ENCODE results near the gene FGB. TPM values are rescaled to one million over a fixed set of nuclear protein-coding genes. Genes with fewer than 3 reads are reported as not detected.

Gene FGB
- total RNA-seq, 4 donors from 2014 or later: 17.9 to 40.2 TPM; not detected in 2

Other genes with a start within 250 kb of the FGB start
- gene DCHS2, start 71.2 kb upstream of the FGB start, total RNA-seq: under 1 TPM; under 0.01 to 0.18 (median 0.04) TPM
- 10 to 100 TPM; 30.7 to 41.3 (median 35.4) TPM for gene PLRG1, start 12.6 kb upstream of the FGB start, total RNA-seq
- gene FGA, start 27.7 kb downstream of the FGB start, total RNA-seq: 10 to 100 TPM in 2 of 4 donors, not detected in 2; 22.2 to 49.0 TPM
- 10 to 100 TPM in 2 of 4 donors, not detected in 2; 21.0 to 44.3 TPM for gene FGG, start 49.6 kb downstream of the FGB start, total RNA-seq
- gene LRAT, start 181.0 kb downstream of the FGB start, total RNA-seq: not detected
- not detected for gene RBM46, start 218.3 kb downstream of the FGB start, total RNA-seq

Data from gastrocnemius medialis (tissue), 4 donors.